GM12864 (cell line): ENCODE measurements around the gene PDLIM7.

Experiments
- DNase-seq: peaks from one replicate; pipeline ENCODE4 v3.0.0-alpha.2; 2011; ENCODE audit warnings: low read depth
- H3K4me3 ChIP-seq: 2 replicates; pipeline ENCODE4 v1.5.1; 2011; ENCODE audit warnings: mild to moderate bottlenecking, low read depth, low read length, control low read depth
- TF ChIP-seq, protein P1 (sequence below): IDR thresholded peaks from 2 replicates; pipeline ENCODE4 v1.5.1; 2011; ENCODE audit warnings: low read depth, mild to moderate bottlenecking, moderate library complexity, low read length, control low read depth, inconsistent platforms; ENCODE audit errors: missing control alignments

PDLIM7 gene

DNA sequence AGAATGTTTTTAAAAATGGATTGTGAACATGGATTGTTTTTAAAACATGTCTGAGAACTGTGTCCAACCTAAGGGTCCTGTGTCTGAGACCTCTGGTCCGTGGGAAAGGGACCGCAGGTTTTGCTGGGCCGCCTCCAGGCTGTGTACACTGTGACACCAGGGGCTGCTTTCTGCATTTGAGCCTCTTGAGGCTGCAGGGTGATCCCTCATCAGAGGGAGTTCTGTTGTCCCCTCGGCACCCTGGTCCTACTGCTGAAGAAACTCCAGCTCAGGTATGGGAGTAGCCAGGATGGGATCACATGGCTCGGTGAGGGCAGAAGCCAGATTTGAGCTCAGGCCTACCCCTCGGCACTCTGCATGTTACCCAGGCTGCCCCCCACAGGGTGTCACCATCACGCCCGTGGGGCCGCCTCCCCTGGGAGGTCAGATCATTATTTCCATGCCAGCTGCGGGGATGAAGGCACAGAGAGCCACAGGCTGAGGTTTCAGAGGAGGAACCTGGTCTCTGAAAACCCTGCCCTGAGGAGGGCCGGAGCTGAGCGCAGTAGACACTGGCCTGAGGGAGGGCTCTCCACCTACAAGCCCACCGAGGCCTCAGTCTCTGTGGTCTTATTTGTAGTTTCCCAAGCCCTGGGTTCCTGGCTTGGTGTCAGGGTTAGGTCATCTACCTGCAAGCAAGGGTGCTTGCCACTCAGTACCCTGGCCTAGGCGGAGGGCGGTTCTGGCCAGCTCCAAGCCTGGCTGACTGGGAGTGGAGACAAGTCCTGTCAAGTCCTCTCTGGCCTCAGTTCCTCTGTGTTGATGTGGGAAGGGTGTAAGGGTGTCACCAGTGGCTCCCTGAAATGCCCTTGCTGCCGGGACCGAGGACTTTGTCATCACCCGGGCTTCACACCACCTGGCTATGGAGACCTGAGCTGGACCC lies 48.0 kb downstream of the PDLIM7 start:
- TF ChIP-seq, protein P1, sequence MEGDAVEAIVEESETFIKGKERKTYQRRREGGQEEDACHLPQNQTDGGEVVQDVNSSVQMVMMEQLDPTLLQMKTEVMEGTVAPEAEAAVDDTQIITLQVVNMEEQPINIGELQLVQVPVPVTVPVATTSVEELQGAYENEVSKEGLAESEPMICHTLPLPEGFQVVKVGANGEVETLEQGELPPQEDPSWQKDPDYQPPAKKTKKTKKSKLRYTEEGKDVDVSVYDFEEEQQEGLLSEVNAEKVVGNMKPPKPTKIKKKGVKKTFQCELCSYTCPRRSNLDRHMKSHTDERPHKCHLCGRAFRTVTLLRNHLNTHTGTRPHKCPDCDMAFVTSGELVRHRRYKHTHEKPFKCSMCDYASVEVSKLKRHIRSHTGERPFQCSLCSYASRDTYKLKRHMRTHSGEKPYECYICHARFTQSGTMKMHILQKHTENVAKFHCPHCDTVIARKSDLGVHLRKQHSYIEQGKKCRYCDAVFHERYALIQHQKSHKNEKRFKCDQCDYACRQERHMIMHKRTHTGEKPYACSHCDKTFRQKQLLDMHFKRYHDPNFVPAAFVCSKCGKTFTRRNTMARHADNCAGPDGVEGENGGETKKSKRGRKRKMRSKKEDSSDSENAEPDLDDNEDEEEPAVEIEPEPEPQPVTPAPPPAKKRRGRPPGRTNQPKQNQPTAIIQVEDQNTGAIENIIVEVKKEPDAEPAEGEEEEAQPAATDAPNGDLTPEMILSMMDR = no peak
- no peak for DNase-seq
- H3K4me3 ChIP-seq = no peak overlapping the region

DNA sequence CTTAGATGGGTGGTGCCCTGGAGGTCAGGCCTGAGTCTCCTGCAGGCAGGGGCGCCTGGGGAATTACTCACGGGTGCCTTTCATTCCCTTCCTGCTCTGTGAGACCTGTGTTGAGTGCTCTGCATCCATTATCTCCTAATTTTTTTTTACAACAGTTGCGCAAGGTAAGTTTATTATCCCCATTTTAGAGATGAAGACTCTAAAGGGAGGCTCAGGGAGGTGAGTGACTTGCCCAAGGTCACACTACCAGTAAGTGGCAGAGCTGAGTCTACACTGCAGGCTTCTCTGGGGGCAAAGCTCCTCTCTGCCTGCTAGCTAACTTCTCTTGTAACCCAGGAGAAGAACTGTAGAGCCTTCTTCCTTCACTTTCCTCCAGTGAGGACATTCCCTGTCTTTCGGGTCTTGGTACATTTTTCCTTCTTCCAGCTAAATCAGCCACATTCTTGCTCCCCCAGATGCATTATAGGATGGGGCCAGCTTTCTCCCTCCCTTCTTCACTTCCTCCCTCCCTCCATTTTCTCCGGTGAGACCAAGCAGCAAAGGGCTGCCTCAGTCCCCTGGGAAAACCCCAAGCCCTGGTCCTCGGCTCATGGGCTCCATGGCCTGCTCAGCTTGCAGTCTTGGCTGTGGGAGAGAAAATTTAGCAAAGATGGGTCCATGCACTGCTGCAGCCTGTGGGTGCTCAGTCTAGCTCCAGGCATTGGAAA lies 49.0 kb downstream of the PDLIM7 start:
- no peak for DNase-seq
- H3K4me3 ChIP-seq = peak overlapping the region; percentile 38; the same call in 1 of the 2 replicates
- TF ChIP-seq, protein P1 = no peak

DNA sequence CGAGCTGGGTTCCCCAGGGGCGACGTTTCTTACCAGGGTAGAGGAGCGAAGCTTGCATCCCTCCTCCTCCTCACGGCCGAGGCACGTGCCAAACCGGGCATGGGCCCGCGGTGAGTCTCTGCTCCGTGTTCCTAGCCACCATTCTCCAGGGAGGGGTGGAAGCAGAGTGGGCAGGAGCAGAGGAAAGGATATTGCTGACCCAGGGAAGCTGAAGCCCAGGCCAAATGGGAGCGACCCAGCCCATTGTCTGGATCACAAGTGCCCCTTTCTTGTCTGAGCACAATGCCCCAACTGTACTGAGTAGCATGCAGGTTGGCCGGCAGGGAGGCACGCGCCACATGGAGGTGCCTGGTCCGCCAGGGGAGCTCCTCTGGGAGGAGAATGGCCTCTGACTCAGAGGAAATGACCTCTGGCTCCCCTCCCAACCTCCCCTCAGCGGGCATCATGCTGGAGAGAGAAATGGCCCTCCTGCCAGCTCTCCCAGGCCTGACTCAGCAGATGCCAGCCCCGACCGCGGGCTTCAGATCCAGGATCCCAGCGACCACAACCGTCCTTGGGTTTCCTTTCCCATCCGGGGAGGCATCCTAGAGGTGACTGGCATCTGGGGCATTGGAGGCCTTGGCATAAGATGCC lies 49.7 kb downstream of the PDLIM7 start:
- no peak for DNase-seq
- TF ChIP-seq, protein P1 = no peak
- peak overlapping the region; percentile 38 for H3K4me3 ChIP-seq

- peak overlapping the region; percentile 67 for H3K4me3 ChIP-seq
- DNase-seq = no peak
- TF ChIP-seq, protein P1 = no peak
These were observed 50.3 kb downstream of the PDLIM7 start for GRCh38 chr5:177447066-177447610.

DNA sequence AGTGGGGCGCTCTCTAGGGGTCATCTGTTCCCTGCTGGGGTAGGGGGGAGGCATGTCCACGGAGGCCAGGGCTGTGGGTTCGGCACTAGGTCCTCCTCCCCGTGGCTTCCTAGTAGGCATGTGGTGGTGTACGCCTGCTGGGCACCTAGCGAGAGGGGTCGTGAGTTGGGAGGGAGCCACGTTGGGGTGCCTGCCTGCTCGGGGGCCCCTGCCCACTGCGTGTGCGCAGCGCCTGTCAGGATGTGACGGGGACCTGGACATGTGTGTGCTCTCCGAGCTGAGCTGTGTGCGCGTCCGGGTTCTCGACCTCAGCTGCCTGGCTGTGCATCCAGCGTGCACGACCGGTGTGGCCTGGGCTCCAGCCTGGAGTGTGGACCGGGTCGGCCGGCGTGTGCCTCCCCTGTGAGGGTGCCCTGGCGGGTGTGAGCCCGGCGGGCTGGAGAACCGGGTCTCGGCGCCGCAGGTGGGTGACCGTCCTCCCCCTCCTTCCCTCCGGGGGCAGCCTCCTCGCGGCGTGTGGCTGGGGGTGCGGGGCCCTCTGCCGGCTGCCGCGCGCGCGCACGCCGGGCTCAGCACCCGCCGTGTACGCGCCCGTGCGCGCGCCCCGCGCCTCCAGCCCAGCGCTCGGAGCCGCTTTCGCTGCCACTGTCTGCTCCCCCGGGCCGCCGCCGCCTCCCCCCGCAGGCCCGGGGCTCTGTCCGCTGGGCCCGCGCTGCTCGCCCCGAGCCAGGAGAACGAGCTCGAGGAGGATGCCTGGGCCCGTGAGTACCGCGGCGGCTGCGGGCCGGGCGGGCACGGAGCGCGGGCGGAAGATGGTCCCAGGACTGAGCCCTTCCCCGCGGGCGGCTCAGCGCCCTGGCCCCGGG lies 51.0 kb downstream of the PDLIM7 start, which contains the start of gene PRR7:
TSS of gene PRR7 (plus strand) at position 615 of the 866 bp plus-strand sequence. CDS start 8,254 bp downstream, outside the sequence.
- DNase-seq = no peak
- TF ChIP-seq, protein P1 = no peak
- H3K4me3 ChIP-seq = peak within 1 kb of the TSS; percentile 67

DNA sequence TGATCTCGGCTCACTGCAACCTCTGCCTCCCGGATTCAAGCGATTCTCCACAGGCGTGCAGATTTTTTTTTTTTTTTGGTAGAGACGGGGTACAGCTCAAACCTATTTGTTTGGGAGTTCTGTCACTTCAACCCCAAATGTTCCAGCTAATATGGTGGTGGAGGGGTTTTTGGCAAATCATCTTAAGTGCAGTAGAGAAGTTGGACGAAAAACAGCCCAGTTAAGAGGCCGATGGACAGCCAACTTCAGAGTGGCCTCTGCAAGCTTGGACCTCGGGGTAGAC lies 51.5 kb downstream of the PDLIM7 start:
- DNase-seq = no peak
- TF ChIP-seq, protein P1 = no peak
- H3K4me3 ChIP-seq = peak overlapping the region; percentile 67
